Cardiac muscle cell (in vitro differentiated cells and primary cell): ENCODE measurements around the gene TMCO1. TPM values are rescaled to one million over a fixed set of nuclear protein-coding genes. Genes with fewer than 3 reads are reported as not detected.
"Not testable (repeated sequence)": the region's sequence is repeated elsewhere in the genome, so short reads cannot be mapped to it uniquely, and the experiment has no call there.

Source experiments
- DNase-seq, 2 donors: peaks; one replicate each; pipeline versions ENCODE4 v3.0.0 to v3.0.0-alpha.2; 2010 to 2017; ENCODE audit warnings: low read depth in 1 of 2, low spot score in 1 of 2
- H3K27ac ChIP-seq: fragments of 200-600 bp; sonication (generic); 2 replicates; pipeline ENCODE4 v1.5.1; 2016
- H3K27me3 ChIP-seq: fragments of 200-600 bp; sonication (generic); 2 replicates; pipeline ENCODE4 v1.6.0; 2016; ENCODE audit warnings: control low read depth
- H3K36me3 ChIP-seq: fragments of 200-600 bp; sonication (generic); 2 replicates; pipeline ENCODE4 v1.5.1; 2016; ENCODE audit warnings: control low read depth
- H3K4me1 ChIP-seq: fragments of 200-600 bp; sonication (generic); 2 replicates; pipeline ENCODE4 v1.8.1; 2017; ENCODE audit warnings: low read depth, mild to moderate bottlenecking, mixed run types
- H3K4me3 ChIP-seq: fragments of 200-600 bp; sonication (generic); 2 replicates; pipeline ENCODE4 v1.5.1; 2016; ENCODE audit warnings: mild to moderate bottlenecking
- H3K9me3 ChIP-seq: fragments of 200-600 bp; sonication (generic); 2 replicates; pipeline ENCODE4 v1.5.1; 2017; ENCODE audit warnings: low read depth, mild to moderate bottlenecking, control low read depth
- CTCF ChIP-seq: IDR thresholded peaks from 2 replicates; pipeline ENCODE4 v1.5.1; 2012; ENCODE audit warnings: low read depth, mild to moderate bottlenecking, low read length
- polyA plus RNA-seq: library from polyadenylated mRNA; unstranded; fragments of >200 nt; fragmentation: Nextera tagmentation; extraction: Ambion mirVana; gene quantifications from 2 replicates; pipeline ENCODE4 v1.2.1, GENCODE V29; 2016
- total RNA-seq: library from RNA; depleted of rRNA; stranded (reverse); fragments of >200 nt; gene quantifications from 2 replicates; pipeline ENCODE4 v1.2.3, GENCODE V29; 2016

The TMCO1 gene
- total and polyA plus RNA-seq, 2 experiments from 2014 or later, result 32.5 to 111 TPM

- DNase-seq, result no peak
- Histone ChIP-seq H3K9me3 (no peaks in the 10 kb centered on the region), H3K4me3 (no peak overlapping the region), H3K4me1 (no peaks in the 10 kb centered on the region), H3K27ac (no peak overlapping the region), H3K36me3 (no peaks in the 10 kb centered on the region), H3K27me3 (no peaks in the 10 kb centered on the region)
- TF ChIP-seq CTCF, result no peak
Observed at GRCh38 chr1:165799387-165799786, 30.7 kb upstream of the TMCO1 start.

GRCh38 chr1:165795894-165796293, 27.2 kb upstream of the TMCO1 start:
- no peaks in the 10 kb centered on the region for H3K36me3 ChIP-seq

DNA sequence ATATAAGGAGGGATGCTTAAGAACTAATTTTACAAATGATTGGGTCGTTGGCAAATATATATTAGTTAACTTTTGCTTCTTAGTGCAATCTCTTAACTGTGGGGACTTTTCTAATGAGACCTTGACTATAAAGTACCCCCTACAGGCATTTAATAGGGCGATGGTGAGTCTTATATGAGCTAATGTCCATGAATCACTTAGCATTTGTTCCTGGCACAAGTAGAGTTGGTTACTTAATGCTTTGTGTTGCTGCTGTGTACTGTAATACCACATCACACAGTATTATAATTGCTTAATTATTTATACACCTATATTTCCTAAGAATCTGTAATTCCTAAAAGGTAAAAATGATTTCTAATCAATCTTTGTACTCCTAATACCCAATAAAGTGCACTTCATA, 25.3 kb upstream of the TMCO1 start:
- no peak overlapping the region for H3K4me3 ChIP-seq
- H3K4me1 ChIP-seq, result no peaks in the 10 kb centered on the region
- H3K27ac ChIP-seq, result no peak overlapping the region
- H3K9me3 ChIP-seq, result no peaks in the 10 kb centered on the region
- TF ChIP-seq CTCF, result no peak
- H3K36me3 ChIP-seq, result no peaks in the 10 kb centered on the region
- H3K27me3 ChIP-seq, result no peaks in the 10 kb centered on the region
- DNase-seq, result no peak

More at GRCh38 chr1:165795894-165796293, 27.2 kb upstream of the TMCO1 start:
- H3K4me3 ChIP-seq, result no peak overlapping the region
- H3K9me3 ChIP-seq, result no peaks in the 10 kb centered on the region
- no peak for DNase-seq
- H3K4me1 ChIP-seq, result no peaks in the 10 kb centered on the region
- H3K27me3 ChIP-seq, result no peaks in the 10 kb centered on the region
- TF ChIP-seq CTCF, result no peak
- no peak overlapping the region for H3K27ac ChIP-seq

DNA sequence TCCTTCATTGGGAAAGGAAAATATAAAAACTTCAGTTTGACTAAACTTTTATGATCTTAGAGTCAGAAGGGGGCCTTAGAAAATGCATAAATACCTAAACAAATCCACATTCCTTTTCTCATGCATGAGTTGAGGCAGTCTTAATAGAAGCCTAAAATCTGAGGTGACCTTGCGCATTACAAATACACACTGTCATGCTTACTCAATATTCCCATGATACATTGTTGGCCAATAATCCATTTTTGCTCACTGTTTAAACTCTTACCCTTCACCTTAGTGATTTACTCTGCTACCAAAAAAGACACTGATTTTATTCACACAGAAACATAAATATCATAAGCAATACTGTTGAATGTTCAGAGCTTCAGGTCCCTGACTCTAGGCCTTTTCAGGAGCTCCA, 19.1 kb upstream of the TMCO1 start:
- no peak overlapping the region for H3K27ac ChIP-seq
- H3K4me3 ChIP-seq, result no peak overlapping the region
- no peaks in the 10 kb centered on the region for H3K9me3 ChIP-seq
- no peaks in the 10 kb centered on the region for H3K27me3 ChIP-seq
- no peaks in the 10 kb centered on the region for H3K36me3 ChIP-seq
- DNase-seq, result no peak
- H3K4me1 ChIP-seq, result no peaks in the 10 kb centered on the region
- no peak for TF ChIP-seq CTCF

DNA sequence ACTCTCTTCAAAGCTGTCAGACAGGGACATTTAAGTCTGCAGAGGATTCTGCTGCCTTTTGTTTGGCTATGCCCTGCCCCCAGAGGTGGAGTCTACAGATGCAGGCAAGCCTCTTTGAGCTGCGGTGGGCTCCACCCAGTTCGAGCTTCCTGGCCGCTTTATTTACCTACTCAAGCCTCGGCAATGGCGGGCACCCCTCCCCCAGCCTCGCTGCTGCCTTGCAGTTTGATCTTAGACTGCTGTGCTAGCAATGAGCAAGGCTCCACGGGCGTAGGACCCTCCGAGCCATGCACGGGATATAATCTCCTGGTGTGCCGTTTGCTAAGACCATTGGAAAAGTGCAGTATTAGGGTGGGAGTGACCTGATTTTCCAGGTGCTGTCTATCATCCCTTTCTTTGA, 14.9 kb upstream of the TMCO1 start:
- not testable (repeated sequence) for H3K9me3 ChIP-seq, DNase-seq, H3K36me3 ChIP-seq, H3K27me3 ChIP-seq, H3K4me1 ChIP-seq, H3K27ac ChIP-seq, H3K4me3 ChIP-seq

DNA sequence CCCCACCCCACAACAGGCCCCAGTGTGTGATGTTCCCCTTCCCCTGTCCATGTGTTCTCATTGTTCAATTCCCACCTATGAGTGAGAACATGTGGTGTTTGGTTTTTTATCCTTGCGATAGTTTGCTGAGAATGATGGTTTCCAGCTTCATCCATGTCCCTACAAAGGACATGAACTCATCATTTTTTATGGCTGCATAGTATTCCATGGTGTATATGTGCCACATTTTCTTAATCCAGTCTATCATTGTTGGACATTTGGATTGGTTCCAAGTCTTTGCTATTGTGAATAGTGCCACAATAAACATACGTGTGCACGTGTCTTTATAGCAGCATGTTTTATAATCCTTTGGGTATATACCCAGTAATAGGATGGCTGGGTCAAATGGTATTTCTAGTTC, 9.5 kb upstream of the TMCO1 start:
- not testable (repeated sequence) for DNase-seq, H3K9me3 ChIP-seq, H3K4me3 ChIP-seq, H3K27me3 ChIP-seq, H3K36me3 ChIP-seq, H3K4me1 ChIP-seq, H3K27ac ChIP-seq

GRCh38 chr1:165773324-165773965, 4.8 kb upstream of the TMCO1 start:
- Histone ChIP-seq H3K27ac (no peak overlapping the region), H3K9me3 (no peaks in the 10 kb centered on the region)
- TF ChIP-seq CTCF, result no peak

More at GRCh38 chr1:165773324-165773965, 4.8 kb upstream of the TMCO1 start:
- no peaks in the 10 kb centered on the region for H3K36me3 ChIP-seq
- H3K4me1 ChIP-seq, result peaks cover 7% of the 10 kb centered on the region
- no peaks in the 10 kb centered on the region for H3K27me3 ChIP-seq
- peak in 1 of 2 donors; percentile 30 for DNase-seq
- no peak overlapping the region for H3K4me3 ChIP-seq
